T-helper 1 cell (primary cell): ENCODE data around the gene ALG14.
A peak's percentile ranks its signal among the peaks of the same experiment; 100 is the strongest.
"Not testable (repeated sequence)": the region's sequence is repeated elsewhere in the genome, so short reads cannot be mapped to it uniquely, and the experiment has no call there.

ENCODE experiments used
- DNase-seq, 5 donors: peaks; one replicate each; pipeline ENCODE4 v3.0.0-alpha.2; 2012 to 2020

ALG14 gene

GRCh38 chr1:95086949-95087533 is 14.3 kb upstream of the ALG14 start:
- DNase-seq: no peak

- DNase-seq: no peak
Observed at GRCh38 chr1:95085376-95085775, 12.6 kb upstream of the ALG14 start.

- peak in 2 of 5 donors; percentile 3 to 9 for DNase-seq
Observed at GRCh38 chr1:95084317-95085176, 11.8 kb upstream of the ALG14 start.

GRCh38 chr1:95080879-95081278 is 8.1 kb upstream of the ALG14 start:
- no peak for DNase-seq

- DNase-seq: no peak
Observed at GRCh38 chr1:95080446-95080845, 7.7 kb upstream of the ALG14 start.

- DNase-seq: no peak
Observed at GRCh38 chr1:95076034-95076433, 3.3 kb upstream of the ALG14 start.

GRCh38 chr1:95073446-95073845 is 695 bp upstream of the ALG14 start:
- no peak for DNase-seq

GRCh38 chr1:95072117-95072516 is 634 bp downstream of the ALG14 start:
- DNase-seq: peak in 2 of 5 donors; percentile 1 to 2

GRCh38 chr1:95071539-95071938 is 1.2 kb downstream of the ALG14 start:
- DNase-seq: peak in 1 of 5 donors; percentile 19

GRCh38 chr1:95069710-95070093 is 3.0 kb downstream of the ALG14 start:
- no peak for DNase-seq

GRCh38 chr1:95068956-95069709 is 3.6 kb downstream of the ALG14 start:
- DNase-seq: no peak

- no peak for DNase-seq
Observed at GRCh38 chr1:95067568-95067967, 5.2 kb downstream of the ALG14 start.

GRCh38 chr1:95067062-95067461 is 5.7 kb downstream of the ALG14 start:
- DNase-seq: no peak

- DNase-seq: no peak
Observed at GRCh38 chr1:95061445-95062006, 11.2 kb downstream of the ALG14 start.

- no peak for DNase-seq
Observed at GRCh38 chr1:95058974-95059373, 13.8 kb downstream of the ALG14 start.

GRCh38 chr1:95057351-95057750 is 15.4 kb downstream of the ALG14 start:
- no peak for DNase-seq

GRCh38 chr1:95049935-95050334 is 22.8 kb downstream of the ALG14 start:
- no peak for DNase-seq

- no peak for DNase-seq
Observed at GRCh38 chr1:95048317-95048716, 24.4 kb downstream of the ALG14 start.

- DNase-seq: not testable (repeated sequence)
Observed at GRCh38 chr1:95047624-95048023, 25.1 kb downstream of the ALG14 start.

- no peak for DNase-seq
Observed at GRCh38 chr1:95046359-95046758, 26.4 kb downstream of the ALG14 start.

- peak; percentile 44 to 71 (median 63) for DNase-seq
Observed at GRCh38 chr1:95043141-95043980, 29.4 kb downstream of the ALG14 start.

- DNase-seq: no peak
Observed at GRCh38 chr1:95042286-95042685, 30.5 kb downstream of the ALG14 start.
